GM21515 (cell line): Measurements from ENCODE around the gene ANKRD31.
"Not testable (repeated sequence)": the region's sequence is repeated elsewhere in the genome, so short reads cannot be mapped to it uniquely, and the experiment has no call there.

Experiments used
- ATAC-seq: cut with Tn5 transposase; IDR thresholded peaks from one replicate; pipeline ENCODE4 v1.9.1; 2021; ENCODE audit not compliant: unreplicated experiment

The ANKRD31 gene

DNA sequence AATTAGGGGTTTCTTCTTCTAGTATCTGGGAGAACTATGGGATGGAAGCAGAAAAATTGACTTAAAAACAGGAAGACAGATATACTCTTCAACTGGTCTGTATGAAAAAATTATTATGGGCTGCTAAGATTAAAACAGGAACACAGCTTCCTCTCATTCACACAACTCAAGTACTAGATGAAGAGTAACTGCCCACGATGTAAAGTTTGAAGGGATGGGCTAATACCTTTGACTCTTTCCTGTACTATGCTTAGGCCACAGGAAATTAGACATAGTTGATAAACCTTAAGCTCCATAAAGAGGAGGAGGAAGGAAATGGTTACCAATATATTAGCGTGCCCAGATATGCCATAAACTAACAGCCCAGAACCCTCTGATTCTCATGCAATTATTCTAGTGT, 88.6 kb downstream of the ANKRD31 start:
- no peak for ATAC-seq

DNA sequence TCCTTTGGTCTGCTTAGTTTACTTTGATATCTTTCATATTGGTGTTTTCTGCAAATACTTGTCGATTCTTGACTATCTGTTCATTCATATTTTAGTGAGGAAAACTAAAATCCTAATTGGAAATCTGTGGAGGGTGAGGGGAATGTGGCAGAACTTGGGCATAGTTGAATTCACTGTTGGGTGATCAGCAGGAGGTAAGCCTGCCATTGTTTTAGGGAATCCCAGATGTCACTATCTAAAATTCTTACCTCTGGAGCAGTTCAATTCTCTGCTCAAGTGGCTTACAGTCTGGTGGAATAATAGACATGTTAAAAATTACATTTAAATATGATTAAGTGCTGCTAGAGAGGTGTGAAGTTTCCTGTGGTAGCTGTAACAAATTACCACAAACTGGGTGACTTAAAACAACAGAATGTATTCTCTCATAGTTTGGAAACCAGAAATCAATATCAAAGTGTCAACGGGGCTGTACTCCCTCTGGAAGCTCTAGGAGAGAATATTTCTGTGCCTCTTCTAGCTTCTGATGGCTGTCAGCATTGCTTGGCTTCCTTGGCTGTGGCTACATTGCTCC, 94.0 kb downstream of the ANKRD31 start:
- no peak for ATAC-seq

GRCh38 chr5:75140277-75140676, 96.4 kb downstream of the ANKRD31 start:
- ATAC-seq, result no peak

- ATAC-seq, result no peak
These were observed 98.0 kb downstream of the ANKRD31 start for GRCh38 chr5:75138689-75139088.

DNA sequence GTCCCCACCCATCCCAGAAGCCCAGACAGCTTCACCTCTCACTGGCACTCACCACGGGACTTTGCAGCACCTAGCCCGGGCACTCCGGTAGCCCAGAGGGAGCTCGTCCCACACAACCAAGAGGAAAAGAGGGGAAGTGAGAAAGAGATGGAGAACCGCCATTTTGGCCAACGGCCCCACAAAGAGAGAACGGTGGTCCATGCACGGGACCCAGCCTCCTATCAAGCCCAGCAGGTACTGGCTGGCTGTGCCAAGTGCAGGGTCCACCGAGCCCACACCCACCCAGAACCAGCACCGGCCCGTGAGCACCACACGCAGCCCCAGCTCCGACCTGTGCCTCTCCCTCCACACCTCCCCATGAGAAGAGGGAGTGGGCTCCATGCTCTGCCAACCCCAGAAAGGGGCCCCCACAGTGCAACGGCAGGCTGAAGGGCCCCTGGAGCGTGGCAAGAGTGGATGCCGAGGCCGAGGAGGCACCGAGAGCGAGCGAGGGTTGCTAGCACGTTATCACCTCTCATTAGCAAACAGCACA, 105.8 kb downstream of the ANKRD31 start:
- ATAC-seq, result no peak

GRCh38 chr5:75116856-75117255, 119.8 kb downstream of the ANKRD31 start:
- no peak for ATAC-seq

GRCh38 chr5:75114311-75114710, 122.4 kb downstream of the ANKRD31 start:
- ATAC-seq, result not testable (repeated sequence)

- no peak for ATAC-seq
These were observed 123.1 kb downstream of the ANKRD31 start for GRCh38 chr5:75113354-75114113.

- ATAC-seq, result no peak
These were observed 127.6 kb downstream of the ANKRD31 start for GRCh38 chr5:75108931-75109596.

DNA sequence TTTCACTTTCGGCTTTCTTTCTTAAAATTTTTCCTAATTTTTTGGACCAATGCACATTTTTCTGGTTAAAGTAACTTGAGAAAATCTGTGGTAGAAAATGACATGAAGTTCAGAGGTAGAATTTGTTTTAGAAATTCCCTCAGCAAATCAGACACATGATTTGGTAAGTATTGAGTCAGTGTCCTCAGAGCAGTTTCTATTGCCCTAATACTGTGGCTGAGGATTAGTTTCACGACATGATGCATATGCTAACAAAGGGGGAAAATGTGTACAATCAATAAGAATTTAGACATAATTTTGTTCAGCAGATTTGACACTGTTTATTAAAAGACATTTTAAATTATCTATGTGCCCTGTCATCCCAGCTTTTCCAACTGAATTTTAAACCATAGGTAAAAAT, 128.2 kb downstream of the ANKRD31 start:
- ATAC-seq, result no peak

GRCh38 chr5:75095956-75096355, 140.7 kb downstream of the ANKRD31 start:
- ATAC-seq, result not testable (repeated sequence)

- ATAC-seq, result no peak
These were observed 145.1 kb downstream of the ANKRD31 start for GRCh38 chr5:75091597-75091996.

DNA sequence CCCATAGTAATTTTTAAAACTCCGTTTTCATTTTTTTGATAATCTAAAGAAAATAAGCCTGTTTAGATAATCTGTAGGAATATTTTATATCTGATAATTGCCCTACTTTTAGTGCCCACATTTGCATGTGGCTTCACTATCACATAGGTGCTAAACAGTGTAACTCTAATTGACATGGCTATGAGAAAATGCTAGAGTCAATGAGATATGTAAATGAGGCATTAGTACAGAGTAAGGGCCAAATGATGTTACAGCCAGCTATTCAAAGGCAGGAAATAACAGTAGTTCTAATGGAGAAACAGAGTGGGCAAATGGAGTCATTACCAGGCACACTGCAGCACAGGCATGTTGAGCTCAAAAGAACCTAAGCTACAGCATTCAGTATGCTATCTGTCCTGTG, 147.0 kb downstream of the ANKRD31 start:
- no peak for ATAC-seq

- ATAC-seq, result no peak
These were observed 147.5 kb downstream of the ANKRD31 start for GRCh38 chr5:75089137-75089536.

DNA sequence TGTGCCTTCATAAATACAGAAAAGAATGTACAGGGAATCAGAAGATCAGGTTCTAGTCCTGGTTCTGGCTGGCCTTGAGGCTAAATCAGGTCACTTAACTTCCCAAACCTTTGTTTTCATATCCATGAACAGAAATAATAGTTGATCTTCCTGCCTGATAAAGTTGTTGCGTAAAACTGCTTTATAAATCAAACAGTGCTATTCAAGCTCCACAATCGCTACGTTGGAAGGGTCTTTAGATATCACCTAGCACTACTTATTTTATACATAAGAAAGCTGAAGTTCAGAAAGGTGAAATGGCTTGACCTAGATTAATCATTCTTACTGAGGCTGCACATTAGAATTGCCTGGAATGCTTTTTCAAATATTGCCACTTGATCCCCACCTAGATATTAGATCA, 148.0 kb downstream of the ANKRD31 start:
- ATAC-seq, result no peak

DNA sequence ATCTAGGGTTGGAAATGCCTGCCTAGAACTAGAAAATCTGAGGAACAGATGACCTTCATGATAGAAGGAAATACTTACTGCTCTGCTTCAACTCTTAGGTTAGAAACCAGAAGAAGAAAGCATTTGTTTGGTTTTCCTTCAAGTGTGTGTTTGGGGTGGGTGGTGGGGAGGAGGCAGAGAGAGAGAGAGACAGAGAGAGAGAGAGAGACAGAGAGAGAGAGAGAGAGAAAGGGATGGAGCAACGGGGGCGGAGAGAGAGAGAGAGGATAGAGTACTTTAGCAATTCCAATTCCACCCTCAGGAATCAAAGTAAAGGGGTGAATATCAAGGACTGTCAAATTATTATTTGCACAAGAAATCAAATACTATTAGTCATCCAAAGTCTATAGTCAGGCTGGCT, 155.2 kb downstream of the ANKRD31 start:
- no peak for ATAC-seq

GRCh38 chr5:75079346-75079745, 157.3 kb downstream of the ANKRD31 start:
- not testable (repeated sequence) for ATAC-seq

GRCh38 chr5:75078027-75078426, 158.7 kb downstream of the ANKRD31 start:
- ATAC-seq, result no peak

- ATAC-seq, result no peak
These were observed 164.6 kb downstream of the ANKRD31 start for GRCh38 chr5:75072061-75072460.

GRCh38 chr5:75071100-75071499, 165.6 kb downstream of the ANKRD31 start:
- no peak for ATAC-seq

DNA sequence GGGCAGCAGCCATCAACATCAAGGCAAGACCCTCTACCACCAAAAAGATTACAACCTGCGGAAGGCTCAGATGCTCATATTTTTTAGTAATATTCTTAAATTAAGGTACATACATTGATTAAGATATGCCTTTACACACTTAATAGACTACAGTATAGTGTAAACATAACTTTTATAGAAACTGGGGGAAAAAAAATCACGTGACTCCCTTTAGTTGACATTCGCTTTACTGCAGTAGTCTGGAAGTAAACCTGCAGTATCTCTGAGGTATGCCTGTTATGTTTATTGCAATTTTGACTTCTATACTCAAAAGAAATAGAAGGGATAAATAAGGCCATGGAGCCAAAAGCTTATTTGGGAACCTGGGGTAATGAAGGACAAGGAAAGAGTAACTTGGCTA, 169.2 kb downstream of the ANKRD31 start:
- ATAC-seq, result no peak

DNA sequence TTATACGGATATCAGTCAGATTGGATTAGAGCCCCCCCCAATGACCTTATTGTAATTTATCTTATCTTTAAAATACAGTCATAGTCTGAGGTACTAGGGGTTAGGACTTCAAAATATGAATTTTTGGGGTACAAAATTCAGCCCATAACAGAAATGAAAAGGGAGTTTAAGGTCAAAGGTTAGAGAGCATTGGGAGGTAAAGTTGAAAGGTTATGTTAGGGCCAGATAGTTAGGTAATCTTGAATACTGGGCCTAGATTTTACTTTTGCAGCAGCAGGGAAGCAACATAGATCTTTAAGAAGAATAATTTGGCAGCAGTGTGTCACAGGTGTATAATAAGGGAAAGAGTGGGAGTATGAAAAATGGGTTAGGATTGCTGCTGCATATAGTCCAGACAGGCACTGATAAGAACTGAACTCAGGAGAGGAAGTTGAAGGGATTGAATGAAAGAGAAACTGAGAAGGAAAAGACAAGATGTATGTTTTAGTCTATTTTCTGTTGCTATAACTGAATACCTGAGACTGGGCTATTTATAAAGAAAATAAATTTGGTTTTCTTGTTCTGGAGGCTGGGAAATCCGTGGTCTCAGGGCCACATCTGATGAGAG, 173.7 kb downstream of the ANKRD31 start:
- no peak for ATAC-seq
